Suprapubic skin (tissue), 4 donors: ENCODE results near the gene MOB3A.

Experiments
- POLR2A ChIP-seq, 2 donors: fragments of 450-650 bp; IDR thresholded peaks; one replicate each; pipeline ENCODE4 v1.6.1; 2017; ENCODE audit warnings: antibody characterized with exemption in 2 of 2, mild to moderate bottlenecking in 2 of 2, moderate library complexity in 2 of 2
- POLR2AphosphoS5 ChIP-seq, 3 donors: sonication (generic); formaldehyde crosslinking; IDR thresholded peaks; one replicate each; pipeline ENCODE4 v1.6.1; 2017; ENCODE audit warnings: antibody characterized with exemption in 3 of 3
- TF ChIP-seq, protein P1 (sequence below), 2 donors: fragments of 200-600 bp in 1 of 2; fragments of 450-650 bp in 1 of 2; sonication (generic) in 1 of 2; IDR thresholded peaks; one replicate each; pipeline ENCODE4 v1.5.1; 2016 to 2019; ENCODE audit warnings: antibody characterized with exemption in 2 of 2, mild to moderate bottlenecking in 1 of 2, moderate library complexity in 1 of 2

DNA sequence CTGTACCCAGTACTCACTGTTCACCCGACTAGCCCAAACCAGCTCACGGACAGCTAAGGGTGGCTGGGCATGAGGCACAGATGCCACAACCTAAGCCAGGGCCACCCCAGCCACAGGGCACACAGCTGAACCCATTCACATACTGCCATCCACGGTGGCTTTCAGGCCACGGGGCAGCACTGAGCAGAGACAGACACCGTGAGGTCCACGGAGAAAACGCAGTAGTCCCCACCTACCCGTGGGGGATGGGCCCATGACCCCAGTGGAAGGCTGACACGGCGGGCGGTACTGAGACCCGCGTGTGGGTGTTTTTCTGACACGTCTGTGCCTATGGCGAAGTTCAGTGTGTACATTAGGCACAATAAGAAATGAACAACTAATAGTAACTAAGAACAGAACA lies 26.1 kb upstream of the MOB3A start:
- TF ChIP-seq, protein P1, sequence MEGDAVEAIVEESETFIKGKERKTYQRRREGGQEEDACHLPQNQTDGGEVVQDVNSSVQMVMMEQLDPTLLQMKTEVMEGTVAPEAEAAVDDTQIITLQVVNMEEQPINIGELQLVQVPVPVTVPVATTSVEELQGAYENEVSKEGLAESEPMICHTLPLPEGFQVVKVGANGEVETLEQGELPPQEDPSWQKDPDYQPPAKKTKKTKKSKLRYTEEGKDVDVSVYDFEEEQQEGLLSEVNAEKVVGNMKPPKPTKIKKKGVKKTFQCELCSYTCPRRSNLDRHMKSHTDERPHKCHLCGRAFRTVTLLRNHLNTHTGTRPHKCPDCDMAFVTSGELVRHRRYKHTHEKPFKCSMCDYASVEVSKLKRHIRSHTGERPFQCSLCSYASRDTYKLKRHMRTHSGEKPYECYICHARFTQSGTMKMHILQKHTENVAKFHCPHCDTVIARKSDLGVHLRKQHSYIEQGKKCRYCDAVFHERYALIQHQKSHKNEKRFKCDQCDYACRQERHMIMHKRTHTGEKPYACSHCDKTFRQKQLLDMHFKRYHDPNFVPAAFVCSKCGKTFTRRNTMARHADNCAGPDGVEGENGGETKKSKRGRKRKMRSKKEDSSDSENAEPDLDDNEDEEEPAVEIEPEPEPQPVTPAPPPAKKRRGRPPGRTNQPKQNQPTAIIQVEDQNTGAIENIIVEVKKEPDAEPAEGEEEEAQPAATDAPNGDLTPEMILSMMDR (IDR thresholded peaks at IDR 0.05) = no peak
- TF ChIP-seq POLR2AphosphoS5 (IDR thresholded peaks at IDR 0.05) (no peak), POLR2A (IDR thresholded peaks at IDR 0.05) (no peak)
